ENCODE measurements around the gene DISP3.

DISP3 gene

GRCh38 chr1:11471473-11471872 is 7.5 kb upstream of the DISP3 start:
- H3K36me3 Mint-ChIP-seq (ENCODE audit: low read depth): no peaks in the 10 kb centered on the region
- no peak overlapping the region for H3K27ac Mint-ChIP-seq
- H3K4me1 Mint-ChIP-seq (ENCODE audit: low read depth): no peaks in the 10 kb centered on the region
- H3K9me3 Mint-ChIP-seq: no peaks in the 10 kb centered on the region
- no peak overlapping the region for H3K4me3 Mint-ChIP-seq
- intact Hi-C loops (cut with micrococcal nuclease): no loop called here
- peaks cover 8% of the 10 kb centered on the region for H3K27me3 Mint-ChIP-seq

- Mint-ChIP-seq H3K27ac (no peak overlapping the region), H3K4me1 (ENCODE audit: low read depth) (no peaks in the 10 kb centered on the region), H3K36me3 (ENCODE audit: low read depth) (no peaks in the 10 kb centered on the region), H3K9me3 (no peaks in the 10 kb centered on the region), H3K27me3 (peaks cover 12% of the 10 kb centered on the region), H3K4me3 (no peak overlapping the region)
- intact Hi-C loops (cut with micrococcal nuclease): no loop called here
Measured at GRCh38 chr1:11472284-11472683, 6.7 kb upstream of the DISP3 start.

GRCh38 chr1:11472741-11473140 is 6.2 kb upstream of the DISP3 start:
- Mint-ChIP-seq H3K27ac (no peak overlapping the region), H3K9me3 (no peaks in the 10 kb centered on the region), H3K4me1 (ENCODE audit: low read depth) (no peaks in the 10 kb centered on the region), H3K4me3 (no peak overlapping the region), H3K36me3 (ENCODE audit: low read depth) (no peaks in the 10 kb centered on the region), H3K27me3 (peaks cover 16% of the 10 kb centered on the region)
- intact Hi-C loops (cut with micrococcal nuclease): no loop called here

- intact Hi-C loops (cut with micrococcal nuclease): no loop called here
- Mint-ChIP-seq H3K27ac (no peak overlapping the region), H3K27me3 (peaks cover 25% of the 10 kb centered on the region)
Measured at GRCh38 chr1:11473491-11474034, 5.4 kb upstream of the DISP3 start.

GRCh38 chr1:11474826-11475225 is 4.1 kb upstream of the DISP3 start:
- H3K27ac Mint-ChIP-seq: no peak overlapping the region
- no peaks in the 10 kb centered on the region for H3K4me1 Mint-ChIP-seq (ENCODE audit: low read depth)
- no peaks in the 10 kb centered on the region for H3K9me3 Mint-ChIP-seq
- intact Hi-C loops (cut with micrococcal nuclease): no loop called here
- H3K27me3 Mint-ChIP-seq: peaks cover 28% of the 10 kb centered on the region
- H3K36me3 Mint-ChIP-seq (ENCODE audit: low read depth): no peaks in the 10 kb centered on the region
- H3K4me3 Mint-ChIP-seq: no peak overlapping the region

More at GRCh38 chr1:11473491-11474034, 5.4 kb upstream of the DISP3 start:
- H3K36me3 Mint-ChIP-seq (ENCODE audit: low read depth): no peaks in the 10 kb centered on the region
- H3K4me1 Mint-ChIP-seq (ENCODE audit: low read depth): no peaks in the 10 kb centered on the region
- no peak overlapping the region for H3K4me3 Mint-ChIP-seq
- no peaks in the 10 kb centered on the region for H3K9me3 Mint-ChIP-seq

GRCh38 chr1:11475748-11476147 is 3.2 kb upstream of the DISP3 start:
- Mint-ChIP-seq H3K36me3 (ENCODE audit: low read depth) (no peaks in the 10 kb centered on the region), H3K4me3 (no peak overlapping the region), H3K4me1 (ENCODE audit: low read depth) (peaks cover 4% of the 10 kb centered on the region), H3K27me3 (peaks cover 37% of the 10 kb centered on the region), H3K9me3 (no peaks in the 10 kb centered on the region), H3K27ac (no peak overlapping the region)
- intact Hi-C loops (cut with micrococcal nuclease): no loop called here

- intact Hi-C loops (cut with micrococcal nuclease): no loop called here
- Mint-ChIP-seq H3K27ac (no peak overlapping the region), H3K4me1 (ENCODE audit: low read depth) (peaks cover 4% of the 10 kb centered on the region), H3K36me3 (ENCODE audit: low read depth) (no peaks in the 10 kb centered on the region), H3K4me3 (peak overlapping the region; percentile 30), H3K9me3 (no peaks in the 10 kb centered on the region), H3K27me3 (peaks cover 47% of the 10 kb centered on the region)
Measured at GRCh38 chr1:11479375-11479979, 522 bp downstream of the DISP3 start.

- no peaks in the 10 kb centered on the region for H3K36me3 Mint-ChIP-seq (ENCODE audit: low read depth)
- no peak overlapping the region for H3K4me3 Mint-ChIP-seq
- H3K9me3 Mint-ChIP-seq: no peaks in the 10 kb centered on the region
- H3K27ac Mint-ChIP-seq: no peak overlapping the region
- peaks cover 45% of the 10 kb centered on the region for H3K27me3 Mint-ChIP-seq
- peaks cover 4% of the 10 kb centered on the region for H3K4me1 Mint-ChIP-seq (ENCODE audit: low read depth)
- intact Hi-C loops (cut with micrococcal nuclease): no loop called here
Measured at GRCh38 chr1:11481019-11481418, 2.1 kb downstream of the DISP3 start.

- Mint-ChIP-seq H3K9me3 (no peaks in the 10 kb centered on the region), H3K27ac (no peak overlapping the region), H3K4me3 (no peak overlapping the region), H3K36me3 (ENCODE audit: low read depth) (no peaks in the 10 kb centered on the region), H3K4me1 (ENCODE audit: low read depth) (peaks cover 4% of the 10 kb centered on the region), H3K27me3 (peaks cover 47% of the 10 kb centered on the region)
- intact Hi-C loops (cut with micrococcal nuclease): no loop called here
Measured at GRCh38 chr1:11482198-11482597, 3.2 kb downstream of the DISP3 start.

GRCh38 chr1:11482701-11483479 is 3.9 kb downstream of the DISP3 start:
- H3K27me3 Mint-ChIP-seq: peaks cover 45% of the 10 kb centered on the region
- no peaks in the 10 kb centered on the region for H3K36me3 Mint-ChIP-seq (ENCODE audit: low read depth)
- no peak overlapping the region for H3K4me3 Mint-ChIP-seq
- no peak overlapping the region for H3K27ac Mint-ChIP-seq
- H3K4me1 Mint-ChIP-seq (ENCODE audit: low read depth): peaks cover 4% of the 10 kb centered on the region
- intact Hi-C loops (cut with micrococcal nuclease): no loop called here
- no peaks in the 10 kb centered on the region for H3K9me3 Mint-ChIP-seq

GRCh38 chr1:11483581-11484320 is 4.8 kb downstream of the DISP3 start:
- Mint-ChIP-seq H3K36me3 (ENCODE audit: low read depth) (no peaks in the 10 kb centered on the region), H3K27me3 (peaks cover 38% of the 10 kb centered on the region), H3K27ac (no peak overlapping the region)

GRCh38 chr1:11484321-11484655 is 5.3 kb downstream of the DISP3 start:
- H3K36me3 Mint-ChIP-seq (ENCODE audit: low read depth): no peaks in the 10 kb centered on the region
- H3K4me1 Mint-ChIP-seq (ENCODE audit: low read depth): peaks cover 4% of the 10 kb centered on the region
- no peak overlapping the region for H3K4me3 Mint-ChIP-seq
- no peak overlapping the region for H3K27ac Mint-ChIP-seq
- intact Hi-C loops (cut with micrococcal nuclease): no loop called here
- H3K27me3 Mint-ChIP-seq: peaks cover 37% of the 10 kb centered on the region
- H3K9me3 Mint-ChIP-seq: no peaks in the 10 kb centered on the region

More at GRCh38 chr1:11483581-11484320, 4.8 kb downstream of the DISP3 start:
- no peak overlapping the region for H3K4me3 Mint-ChIP-seq
- no peaks in the 10 kb centered on the region for H3K9me3 Mint-ChIP-seq
- H3K4me1 Mint-ChIP-seq (ENCODE audit: low read depth): peaks cover 4% of the 10 kb centered on the region
- intact Hi-C loops (cut with micrococcal nuclease): no loop called here

- H3K27me3 Mint-ChIP-seq: peaks cover 28% of the 10 kb centered on the region
- H3K9me3 Mint-ChIP-seq: no peaks in the 10 kb centered on the region
- intact Hi-C loops (cut with micrococcal nuclease): no loop called here
- no peak overlapping the region for H3K4me3 Mint-ChIP-seq
- H3K27ac Mint-ChIP-seq: no peak overlapping the region
- no peaks in the 10 kb centered on the region for H3K36me3 Mint-ChIP-seq (ENCODE audit: low read depth)
- H3K4me1 Mint-ChIP-seq (ENCODE audit: low read depth): peaks cover 2% of the 10 kb centered on the region
Measured at GRCh38 chr1:11485191-11485590, 6.2 kb downstream of the DISP3 start.
